ENCODE data around the gene C1QC. TPM values are rescaled to one million over a fixed set of nuclear protein-coding genes. Genes with fewer than 3 reads are reported as not detected.

C1QC gene
- total RNA-seq, 5 donors from 2014 or later (not counting 1 experiment from before 2014, with no cell fraction given), result 0.62 to 1.9 (median 0.96) TPM; not detected in 2

- Mint-ChIP-seq H3K27ac (no peak within 1 kb of the TSS), H3K27me3 (peaks cover 12 to 24% of the 10 kb centered on the region in 2 donors), H3K9me3 (no peaks in the 10 kb centered on the region), H3K4me1 (no peaks in the 10 kb centered on the region), H3K36me3 (no peaks in the 10 kb centered on the region), H3K4me3 (no peak within 1 kb of the TSS)
- ChIA-PET POLR2A (no interaction called here), CTCF (no interaction called here)
- Histone ChIP-seq H3K36me3 (ENCODE audit: control insufficient read depth in 2 of 2, extremely low read depth in 1 of 2, insufficient read depth in 1 of 2, low read length in 1 of 2) (no peaks in the 10 kb centered on the region), H3K27ac (ENCODE audit: low read length) (no peak within 1 kb of the TSS), H3K27me3 (replicated peaks in 1 of 2; ENCODE audit: control insufficient read depth in 2 of 2, extremely low read depth in 1 of 2, insufficient read depth in 2 of 2, low read length in 1 of 2) (peaks cover 0 to 31% of the 10 kb centered on the region in 2 experiments), H3K4me1 (ENCODE audit: control insufficient read depth in 1 of 2, extremely low read depth in 1 of 2, insufficient read depth in 2 of 2, low read length in 2 of 2) (no peaks in the 10 kb centered on the region), H3K4me3 (ENCODE audit: control insufficient read depth in 1 of 2, extremely low read depth in 1 of 2, low read length in 1 of 2) (no peak within 1 kb of the TSS), H3K9me3 (no peaks in the 10 kb centered on the region)
- WGBS (ENCODE audit: insufficient coverage), result 71% methylated on average over 9 of the region's 13 CpGs
- ATAC-seq (replicated peaks in 1 of 4) (no peak), DNase-seq (no peak)
Observed at GRCh38 chr1:22652881-22653316, 9.5 kb downstream of the C1QC start, which contains the start of gene C1QB. TSS of gene C1QB (plus strand) at chr1:22653236. CDS start at chr1:22659463, 6,227 bp downstream.

- WGBS (ENCODE audit: insufficient coverage), result 71% methylated on average over 4 of the region's 5 CpGs
- no peak overlapping the region for H3K27ac ChIP-seq (ENCODE audit: low read length)
- H3K27me3 ChIP-seq (replicated peaks in 1 of 2; ENCODE audit: control insufficient read depth in 2 of 2, extremely low read depth in 1 of 2, insufficient read depth in 2 of 2, low read length in 1 of 2), result peaks cover 0 to 32% of the 10 kb centered on the region in 2 experiments
- H3K4me3 ChIP-seq (ENCODE audit: control insufficient read depth in 1 of 2, extremely low read depth in 1 of 2, low read length in 1 of 2), result no peak overlapping the region
- ATAC-seq (replicated peaks in 1 of 4) (no peak), DNase-seq (no peak)
- no peaks in the 10 kb centered on the region for H3K9me3 ChIP-seq
- Mint-ChIP-seq H3K36me3 (no peaks in the 10 kb centered on the region), H3K27ac (no peak overlapping the region), H3K27me3 (peaks cover 20 to 23% of the 10 kb centered on the region in 2 donors), H3K4me3 (no peak overlapping the region), H3K4me1 (no peaks in the 10 kb centered on the region), H3K9me3 (no peaks in the 10 kb centered on the region)
- H3K36me3 ChIP-seq (ENCODE audit: control insufficient read depth in 2 of 2, extremely low read depth in 1 of 2, insufficient read depth in 1 of 2, low read length in 1 of 2), result no peaks in the 10 kb centered on the region
- POLR2A ChIA-PET, result no interaction called here
- CTCF ChIA-PET, result no interaction called here
- H3K4me1 ChIP-seq (ENCODE audit: control insufficient read depth in 1 of 2, extremely low read depth in 1 of 2, insufficient read depth in 2 of 2, low read length in 2 of 2), result no peaks in the 10 kb centered on the region
Observed at GRCh38 chr1:22654692-22655091, 11.3 kb downstream of the C1QC start.

DNA sequence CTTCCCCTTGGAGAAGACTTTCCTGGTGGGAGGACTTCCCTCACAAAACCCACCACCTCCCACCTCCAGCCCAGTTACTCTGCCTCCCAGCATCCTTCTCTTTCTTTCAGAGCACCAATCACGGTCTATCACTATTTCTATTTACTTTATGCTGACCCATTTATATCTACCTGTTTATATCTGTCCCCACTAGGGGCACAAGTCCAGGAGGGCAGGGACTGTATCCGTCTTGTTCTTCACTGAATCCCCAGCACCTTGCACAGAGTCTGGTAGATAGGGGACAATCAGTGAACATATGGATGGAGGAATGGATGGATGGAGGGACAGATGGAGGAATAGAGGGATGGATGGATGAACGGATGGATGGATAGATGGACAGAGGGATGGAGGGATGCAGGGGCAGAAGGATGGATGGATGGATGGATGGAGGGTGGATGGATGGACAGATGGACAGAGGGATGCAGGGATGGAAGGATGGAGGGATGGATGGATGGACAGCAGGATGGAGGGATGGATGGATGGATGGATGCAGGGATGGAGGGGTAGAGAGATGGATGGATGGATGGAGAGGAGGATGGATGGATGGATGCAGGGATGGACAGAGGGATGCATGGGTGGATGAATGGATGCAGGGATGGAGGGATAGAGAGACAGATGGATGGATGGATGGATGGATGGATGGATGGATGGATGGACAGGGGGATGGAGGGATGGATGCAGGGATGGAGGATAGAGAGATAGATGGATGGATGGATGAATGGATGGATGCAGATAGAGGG lies 15.1 kb downstream of the C1QC start:
- H3K36me3 Mint-ChIP-seq, result no peaks in the 10 kb centered on the region
- CTCF ChIA-PET, result no interaction called here
- peaks cover 27 to 34% of the 10 kb centered on the region in 2 donors for H3K27me3 Mint-ChIP-seq
- WGBS (ENCODE audit: insufficient coverage), result 76% methylated on average over 2 of the region's 3 CpGs
- Histone ChIP-seq H3K27me3 (replicated peaks in 1 of 2; ENCODE audit: control insufficient read depth in 2 of 2, extremely low read depth in 1 of 2, insufficient read depth in 2 of 2, low read length in 1 of 2) (peaks cover 0 to 31% of the 10 kb centered on the region in 2 experiments), H3K27ac (ENCODE audit: low read length) (no peak overlapping the region), H3K4me1 (ENCODE audit: control insufficient read depth in 1 of 2, extremely low read depth in 1 of 2, insufficient read depth in 2 of 2, low read length in 2 of 2) (no peaks in the 10 kb centered on the region), H3K9me3 (no peaks in the 10 kb centered on the region), H3K36me3 (ENCODE audit: control insufficient read depth in 2 of 2, extremely low read depth in 1 of 2, insufficient read depth in 1 of 2, low read length in 1 of 2) (no peaks in the 10 kb centered on the region), H3K4me3 (ENCODE audit: control insufficient read depth in 1 of 2, extremely low read depth in 1 of 2, low read length in 1 of 2) (no peak overlapping the region)
- no peak for DNase-seq
- no peak overlapping the region for H3K4me3 Mint-ChIP-seq
- ATAC-seq (replicated peaks in 1 of 4), result no peak
- H3K9me3 Mint-ChIP-seq, result no peaks in the 10 kb centered on the region
- H3K27ac Mint-ChIP-seq, result no peak overlapping the region
- no peaks in the 10 kb centered on the region for H3K4me1 Mint-ChIP-seq
- POLR2A ChIA-PET, result no interaction called here

GRCh38 chr1:22660716-22661241 lies 17.3 kb downstream of the C1QC start:
- Histone ChIP-seq H3K4me1 (ENCODE audit: control insufficient read depth in 1 of 2, extremely low read depth in 1 of 2, insufficient read depth in 2 of 2, low read length in 2 of 2) (no peaks in the 10 kb centered on the region), H3K4me3 (ENCODE audit: control insufficient read depth in 1 of 2, extremely low read depth in 1 of 2, low read length in 1 of 2) (no peak overlapping the region), H3K36me3 (ENCODE audit: control insufficient read depth in 2 of 2, extremely low read depth in 1 of 2, insufficient read depth in 1 of 2, low read length in 1 of 2) (no peaks in the 10 kb centered on the region), H3K27ac (ENCODE audit: low read length) (no peak overlapping the region), H3K9me3 (no peaks in the 10 kb centered on the region), H3K27me3 (replicated peaks in 1 of 2; ENCODE audit: control insufficient read depth in 2 of 2, extremely low read depth in 1 of 2, insufficient read depth in 2 of 2, low read length in 1 of 2) (peaks cover 0 to 40% of the 10 kb centered on the region in 2 experiments)
- no peak overlapping the region for H3K4me3 Mint-ChIP-seq
- POLR2A ChIA-PET, result no interaction called here
- no peaks in the 10 kb centered on the region for H3K36me3 Mint-ChIP-seq
- no peak overlapping the region for H3K27ac Mint-ChIP-seq
- 87% methylated on average over 19 of the region's 19 CpGs for WGBS (ENCODE audit: insufficient coverage)
- no peaks in the 10 kb centered on the region for H3K9me3 Mint-ChIP-seq
- no peaks in the 10 kb centered on the region for H3K4me1 Mint-ChIP-seq
- CTCF ChIA-PET, result interaction anchor here in 1 of 2 donors (0.6 kb wide), 1 partner anchor 1581 kb away, joined by 3 read pairs; no protein-coding TSS in a partner anchor
- no peak for ATAC-seq (replicated peaks in 1 of 4)
- H3K27me3 Mint-ChIP-seq, result peaks cover 32 to 40% of the 10 kb centered on the region in 2 donors
- no peak for DNase-seq

GRCh38 chr1:22661880-22662279 lies 18.4 kb downstream of the C1QC start:
- peaks cover 27 to 40% of the 10 kb centered on the region in 2 donors for H3K27me3 Mint-ChIP-seq
- Histone ChIP-seq H3K36me3 (ENCODE audit: control insufficient read depth in 2 of 2, extremely low read depth in 1 of 2, insufficient read depth in 1 of 2, low read length in 1 of 2) (no peaks in the 10 kb centered on the region), H3K9me3 (no peaks in the 10 kb centered on the region), H3K27me3 (replicated peaks in 1 of 2; ENCODE audit: control insufficient read depth in 2 of 2, extremely low read depth in 1 of 2, insufficient read depth in 2 of 2, low read length in 1 of 2) (peaks cover 0 to 43% of the 10 kb centered on the region in 2 experiments), H3K27ac (ENCODE audit: low read length) (no peak overlapping the region), H3K4me3 (ENCODE audit: control insufficient read depth in 1 of 2, extremely low read depth in 1 of 2, low read length in 1 of 2) (no peak overlapping the region), H3K4me1 (ENCODE audit: control insufficient read depth in 1 of 2, extremely low read depth in 1 of 2, insufficient read depth in 2 of 2, low read length in 2 of 2) (no peaks in the 10 kb centered on the region)
- ChIA-PET POLR2A (no interaction called here), CTCF (no interaction called here)
- no peaks in the 10 kb centered on the region for H3K36me3 Mint-ChIP-seq
- no peak for DNase-seq
- no peaks in the 10 kb centered on the region for H3K4me1 Mint-ChIP-seq
- H3K4me3 Mint-ChIP-seq, result no peak overlapping the region
- no peak overlapping the region for H3K27ac Mint-ChIP-seq
- H3K9me3 Mint-ChIP-seq, result no peaks in the 10 kb centered on the region
- 73% methylated on average over 2 of the region's 2 CpGs for WGBS (ENCODE audit: insufficient coverage)
- ATAC-seq (replicated peaks in 1 of 4), result no peak

- Mint-ChIP-seq H3K4me1 (no peaks in the 10 kb centered on the region), H3K27ac (no peak overlapping the region), H3K36me3 (no peaks in the 10 kb centered on the region), H3K4me3 (no peak overlapping the region), H3K27me3 (peaks cover 28 to 38% of the 10 kb centered on the region in 2 donors), H3K9me3 (no peaks in the 10 kb centered on the region)
- Histone ChIP-seq H3K27ac (ENCODE audit: low read length) (no peak overlapping the region), H3K36me3 (ENCODE audit: control insufficient read depth in 2 of 2, extremely low read depth in 1 of 2, insufficient read depth in 1 of 2, low read length in 1 of 2) (no peaks in the 10 kb centered on the region), H3K4me1 (ENCODE audit: control insufficient read depth in 1 of 2, extremely low read depth in 1 of 2, insufficient read depth in 2 of 2, low read length in 2 of 2) (no peaks in the 10 kb centered on the region), H3K27me3 (replicated peaks in 1 of 2; ENCODE audit: control insufficient read depth in 2 of 2, extremely low read depth in 1 of 2, insufficient read depth in 2 of 2, low read length in 1 of 2) (peaks cover 0 to 40% of the 10 kb centered on the region in 2 experiments), H3K4me3 (ENCODE audit: control insufficient read depth in 1 of 2, extremely low read depth in 1 of 2, low read length in 1 of 2) (no peak overlapping the region), H3K9me3 (no peaks in the 10 kb centered on the region)
- DNase-seq (no peak), ATAC-seq (replicated peaks in 1 of 4) (no peak)
- 89% methylated on average over 3 of the region's 5 CpGs for WGBS (ENCODE audit: insufficient coverage)
- ChIA-PET CTCF (no interaction called here), POLR2A (no interaction called here)
Observed at GRCh38 chr1:22662318-22662717, 18.9 kb downstream of the C1QC start.

Data from T-cell (primary cell).